Stimulated activated CD8-positive, alpha-beta memory T cell treated with anti-CD3 and anti-CD28 coated beads, Interleukin-7, amount 100 ng/mL, for 1 hour (primary cell): ENCODE data around the gene GATA1.
"Not testable (repeated sequence)": the region's sequence is repeated elsewhere in the genome, so short reads cannot be mapped to it uniquely, and the experiment has no call there.

Source experiments
- DNase-seq, 2 donors: peaks; one replicate each; pipeline ENCODE4 v3.0.0-alpha.2; 2020; ENCODE audit warnings: low read depth in 2 of 2

Gene GATA1

DNA sequence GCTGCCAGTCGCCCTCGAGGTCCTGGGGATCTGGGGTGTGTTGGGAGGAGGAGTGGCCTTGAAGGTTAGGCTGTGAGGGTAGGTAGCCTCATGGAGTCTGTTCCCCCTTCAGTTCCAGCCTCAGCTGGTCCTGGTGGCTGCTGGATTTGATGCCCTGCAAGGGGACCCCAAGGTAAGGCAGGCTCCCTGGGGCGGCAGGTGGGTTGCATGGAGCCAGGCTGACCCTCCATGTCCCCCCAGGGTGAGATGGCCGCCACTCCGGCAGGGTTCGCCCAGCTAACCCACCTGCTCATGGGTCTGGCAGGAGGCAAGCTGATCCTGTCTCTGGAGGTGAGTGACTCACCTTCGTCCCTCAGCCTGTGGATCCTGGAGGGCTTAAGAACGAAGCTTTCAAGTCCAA lies 28.3 kb downstream of the GATA1 start:
- no peak for DNase-seq

- no peak for DNase-seq
These were observed 28.9 kb downstream of the GATA1 start for GRCh38 chrX:48815266-48815665.

DNA sequence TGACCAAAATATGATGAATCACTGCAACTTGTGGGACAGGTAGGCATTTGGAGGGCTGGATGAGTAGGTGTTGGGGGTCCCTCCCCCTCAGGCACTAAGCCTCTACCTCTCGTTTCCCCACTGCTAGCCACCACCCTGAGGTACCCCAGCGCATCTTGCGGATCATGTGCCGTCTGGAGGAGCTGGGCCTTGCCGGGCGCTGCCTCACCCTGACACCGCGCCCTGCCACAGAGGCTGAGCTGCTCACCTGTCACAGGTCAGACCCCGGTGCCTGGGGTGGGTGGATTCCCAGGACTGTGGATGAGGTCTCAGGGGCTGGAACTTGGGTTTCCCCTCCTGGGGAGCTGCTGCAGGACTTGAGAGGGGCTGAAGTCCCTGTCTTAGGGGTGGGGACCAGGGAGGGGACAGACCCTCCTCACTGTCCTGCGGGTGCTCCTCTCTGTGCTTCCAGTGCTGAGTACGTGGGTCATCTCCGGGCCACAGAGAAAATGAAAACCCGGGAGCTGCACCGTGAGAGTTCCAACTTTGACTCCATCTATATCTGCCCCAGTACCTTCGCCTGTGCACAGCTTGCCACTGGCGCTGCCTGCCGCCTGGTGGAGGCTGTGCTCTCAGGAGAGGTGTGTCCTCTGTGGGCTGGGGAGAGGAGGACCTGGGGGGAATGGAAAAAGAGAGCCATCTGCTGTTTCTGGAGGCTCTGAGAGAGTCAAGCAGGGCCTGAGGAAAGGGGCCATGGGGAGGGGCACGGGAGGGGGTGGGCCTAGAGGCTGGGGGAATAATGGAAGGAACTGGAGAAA lies 29.8 kb downstream of the GATA1 start:
- no peak for DNase-seq

DNA sequence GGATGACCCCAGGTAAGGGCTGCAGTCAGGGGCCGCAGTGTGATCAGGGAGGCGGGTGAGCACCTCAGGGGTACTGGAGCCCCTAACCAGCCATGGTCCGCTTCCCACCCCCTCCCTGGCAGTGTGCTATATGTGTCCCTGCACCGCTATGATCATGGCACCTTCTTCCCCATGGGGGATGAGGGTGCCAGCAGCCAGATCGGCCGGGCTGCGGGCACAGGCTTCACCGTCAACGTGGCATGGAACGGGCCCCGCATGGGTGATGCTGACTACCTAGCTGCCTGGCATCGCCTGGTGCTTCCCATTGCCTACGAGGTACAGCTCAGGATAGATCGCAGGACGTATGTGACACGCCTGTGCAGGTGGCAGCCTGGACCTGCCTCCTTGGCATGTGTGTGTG lies 31.7 kb downstream of the GATA1 start:
- no peak for DNase-seq

DNA sequence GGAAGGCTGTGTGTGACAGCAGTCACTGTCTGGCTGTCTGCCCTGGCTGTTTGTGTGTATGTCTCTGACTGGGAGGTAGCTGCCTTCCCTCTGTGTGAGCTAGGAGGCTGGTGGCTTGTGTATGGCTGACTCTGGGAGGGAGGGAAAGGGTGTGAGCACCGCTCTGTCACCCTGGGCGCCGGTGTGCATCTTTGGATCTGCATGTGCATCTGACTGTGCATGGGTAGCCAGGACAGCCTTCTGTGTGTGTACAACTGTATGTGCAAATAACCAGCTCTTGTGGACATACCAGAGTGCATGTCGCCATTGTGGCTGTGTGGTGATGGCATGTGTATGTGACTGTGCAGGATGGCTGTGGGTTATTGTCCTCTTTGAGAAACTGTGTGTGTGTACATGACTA lies 32.5 kb downstream of the GATA1 start:
- no peak for DNase-seq

DNA sequence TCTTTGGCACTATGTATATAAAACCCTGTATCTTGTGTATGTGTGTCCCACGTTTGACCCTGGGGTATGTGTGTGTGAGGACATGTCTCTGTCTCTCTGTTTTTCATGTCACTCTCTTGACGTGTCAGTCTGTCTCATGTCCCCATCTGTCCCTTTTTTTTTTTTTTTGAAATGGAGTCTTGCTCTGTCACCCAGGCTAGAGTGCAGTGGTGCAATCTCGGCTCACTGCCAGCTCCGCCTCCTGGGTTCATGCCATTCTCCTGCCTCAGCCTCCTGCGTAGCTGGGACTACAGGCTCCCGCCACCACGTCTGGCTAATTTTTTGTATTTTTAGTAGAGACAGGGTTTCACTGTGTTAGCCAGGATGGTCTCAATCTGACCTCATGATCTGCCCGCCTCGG lies 33.0 kb downstream of the GATA1 start:
- not testable (repeated sequence) for DNase-seq

GRCh38 chrX:48823053-48823452 lies 36.7 kb downstream of the GATA1 start:
- no peak for DNase-seq

- no peak for DNase-seq
These were observed 37.7 kb downstream of the GATA1 start for GRCh38 chrX:48824066-48824465.

DNA sequence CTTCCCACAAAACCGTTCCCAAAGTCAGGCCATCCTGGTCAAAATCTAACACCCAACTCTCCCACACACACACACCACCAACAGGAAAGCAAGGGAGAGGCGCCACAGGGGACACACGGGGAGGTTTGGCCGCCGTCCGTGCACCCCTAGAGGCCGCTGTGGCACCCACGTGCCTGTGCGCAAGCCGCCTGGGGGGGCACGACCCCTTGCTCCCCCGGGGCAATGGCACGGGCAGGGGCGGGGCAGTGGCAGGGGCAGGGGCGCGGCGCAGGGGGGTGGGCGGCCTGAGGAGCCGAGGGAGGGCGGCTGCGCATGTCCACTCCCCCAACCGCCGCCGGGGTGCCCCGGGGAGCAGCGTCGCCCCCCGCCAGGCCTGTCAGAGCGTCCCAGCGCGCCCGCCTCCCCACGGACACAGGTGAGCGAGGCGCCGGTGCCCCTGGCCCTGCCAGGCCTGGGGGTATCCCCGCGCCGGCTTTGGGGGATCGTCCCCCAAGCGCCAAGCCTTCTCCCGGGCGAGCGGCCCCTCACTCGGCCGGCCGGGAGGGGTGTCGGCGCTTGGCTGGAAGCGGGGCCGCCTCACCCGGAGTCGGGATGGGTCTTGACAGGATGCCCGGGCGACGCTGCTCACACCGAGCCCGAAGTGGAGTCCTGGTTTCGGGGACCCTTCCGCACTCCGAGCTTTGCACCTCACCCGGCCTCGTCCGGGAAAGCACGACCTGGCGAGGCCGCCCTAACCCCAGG lies 39.9 kb downstream of the GATA1 start, which contains the start of gene ERAS:
Gene ERAS, plus strand, starts transcription at position 379 of the 741 bp plus-strand sequence. CDS start 2,611 bp downstream, outside the sequence.
- DNase-seq, result no peak

- DNase-seq, result no peak
These were observed 40.7 kb downstream of the GATA1 start for GRCh38 chrX:48826876-48827653.

DNA sequence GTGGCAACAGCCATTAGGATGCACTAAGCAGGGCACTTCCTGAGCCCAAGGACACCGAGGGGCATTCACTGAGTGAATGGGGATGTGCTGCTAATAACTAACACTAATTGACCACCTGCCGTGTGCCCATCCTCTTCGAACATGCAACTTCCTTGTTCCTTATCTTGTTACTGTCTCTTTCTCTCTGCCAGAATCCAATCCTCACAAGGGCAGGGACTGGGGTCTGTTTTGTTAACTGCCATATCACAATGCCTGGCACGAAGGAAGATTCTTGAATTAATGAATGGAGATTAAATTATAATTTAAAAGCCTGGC lies 41.2 kb downstream of the GATA1 start:
- DNase-seq, result no peak

DNA sequence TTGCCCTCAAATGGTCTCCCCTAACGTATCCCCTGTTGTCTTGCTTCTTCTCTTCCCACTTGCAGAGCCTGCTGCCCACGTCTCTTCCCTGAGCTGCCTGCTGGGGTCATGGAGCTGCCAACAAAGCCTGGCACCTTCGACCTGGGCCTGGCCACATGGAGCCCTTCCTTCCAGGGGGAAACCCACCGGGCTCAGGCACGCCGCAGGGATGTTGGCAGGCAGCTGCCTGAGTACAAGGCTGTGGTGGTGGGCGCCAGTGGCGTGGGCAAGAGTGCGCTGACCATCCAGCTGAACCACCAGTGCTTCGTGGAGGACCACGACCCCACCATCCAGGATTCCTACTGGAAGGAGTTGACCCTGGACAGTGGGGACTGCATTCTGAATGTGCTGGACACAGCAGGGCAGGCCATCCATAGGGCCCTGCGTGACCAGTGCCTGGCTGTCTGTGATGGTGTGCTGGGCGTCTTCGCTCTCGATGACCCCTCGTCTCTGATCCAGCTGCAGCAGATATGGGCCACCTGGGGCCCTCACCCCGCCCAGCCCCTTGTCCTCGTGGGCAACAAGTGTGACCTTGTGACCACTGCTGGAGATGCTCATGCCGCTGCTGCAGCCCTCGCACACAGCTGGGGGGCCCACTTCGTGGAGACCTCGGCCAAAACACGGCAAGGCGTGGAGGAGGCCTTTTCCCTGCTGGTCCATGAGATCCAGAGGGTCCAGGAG lies 42.8 kb downstream of the GATA1 start:
- DNase-seq, result no peak

- DNase-seq, result no peak
These were observed 44.9 kb downstream of the GATA1 start for GRCh38 chrX:48831136-48831908.

- no peak for DNase-seq
These were observed 45.5 kb downstream of the GATA1 start for GRCh38 chrX:48831909-48832291.

DNA sequence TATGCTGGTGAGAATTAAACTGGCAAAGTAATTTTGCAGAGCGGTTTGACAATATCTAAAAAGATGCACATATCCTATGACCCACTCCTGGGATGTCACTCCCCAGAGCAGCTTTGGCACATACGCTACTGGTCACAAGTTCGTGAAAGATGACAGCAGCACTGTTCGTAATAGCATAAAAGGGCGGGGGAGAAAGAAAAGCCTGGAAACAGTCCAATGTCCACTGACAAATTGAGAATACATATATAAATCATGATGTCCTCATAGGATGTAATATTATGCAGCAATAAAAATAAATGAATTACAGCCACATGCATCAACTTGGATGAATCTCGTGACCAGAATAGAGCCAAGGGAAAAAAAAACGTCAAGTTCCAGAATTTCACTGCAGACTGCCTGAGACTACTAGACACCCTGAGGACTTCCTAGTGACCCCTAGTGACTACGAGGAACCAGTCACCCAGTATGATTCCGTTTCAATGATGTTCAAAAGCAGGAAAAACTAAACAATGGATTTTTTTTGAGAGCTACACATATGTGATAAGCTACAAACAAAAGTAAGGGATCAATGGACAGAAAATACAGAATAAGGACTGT lies 47.2 kb downstream of the GATA1 start:
- DNase-seq, result no peak

- DNase-seq, result no peak
These were observed 48.0 kb downstream of the GATA1 start for GRCh38 chrX:48834383-48834709.

GRCh38 chrX:48835524-48836329 lies 49.3 kb downstream of the GATA1 start, which contains the start of gene PCSK1N:
Gene PCSK1N, minus strand, starts transcription at chrX:48835610. Its CDS starts 78 bp downstream, at chrX:48835532.
- no peak for DNase-seq

DNA sequence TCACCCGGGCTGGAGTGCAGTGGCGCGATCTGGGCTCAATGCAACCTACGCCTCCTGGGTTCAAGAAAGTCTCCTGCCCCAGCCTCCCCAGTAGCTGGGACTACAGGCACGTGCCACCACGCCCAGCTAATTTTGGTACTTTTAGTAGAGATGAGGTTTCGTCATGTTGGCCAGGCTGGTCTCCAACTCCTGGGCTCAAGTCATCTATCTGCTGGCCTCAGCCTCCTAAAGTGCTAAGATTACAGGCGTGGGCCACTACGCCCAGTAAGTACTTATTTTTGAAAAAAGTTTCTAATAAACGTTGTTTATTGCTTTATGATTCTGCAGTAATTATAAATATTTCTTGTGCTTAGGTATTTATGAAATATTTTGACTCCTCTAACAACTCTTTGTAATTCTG lies 53.3 kb downstream of the GATA1 start:
- DNase-seq, result no peak
